Measurements from ENCODE around the gene SLC22A23. TPM values are rescaled to one million over a fixed set of nuclear protein-coding genes. Genes with fewer than 3 reads are reported as not detected.

Gene SLC22A23
- total RNA-seq, 4 donors from 2014 or later = 16.6 to 21.8 (median 17.6) TPM

DNA sequence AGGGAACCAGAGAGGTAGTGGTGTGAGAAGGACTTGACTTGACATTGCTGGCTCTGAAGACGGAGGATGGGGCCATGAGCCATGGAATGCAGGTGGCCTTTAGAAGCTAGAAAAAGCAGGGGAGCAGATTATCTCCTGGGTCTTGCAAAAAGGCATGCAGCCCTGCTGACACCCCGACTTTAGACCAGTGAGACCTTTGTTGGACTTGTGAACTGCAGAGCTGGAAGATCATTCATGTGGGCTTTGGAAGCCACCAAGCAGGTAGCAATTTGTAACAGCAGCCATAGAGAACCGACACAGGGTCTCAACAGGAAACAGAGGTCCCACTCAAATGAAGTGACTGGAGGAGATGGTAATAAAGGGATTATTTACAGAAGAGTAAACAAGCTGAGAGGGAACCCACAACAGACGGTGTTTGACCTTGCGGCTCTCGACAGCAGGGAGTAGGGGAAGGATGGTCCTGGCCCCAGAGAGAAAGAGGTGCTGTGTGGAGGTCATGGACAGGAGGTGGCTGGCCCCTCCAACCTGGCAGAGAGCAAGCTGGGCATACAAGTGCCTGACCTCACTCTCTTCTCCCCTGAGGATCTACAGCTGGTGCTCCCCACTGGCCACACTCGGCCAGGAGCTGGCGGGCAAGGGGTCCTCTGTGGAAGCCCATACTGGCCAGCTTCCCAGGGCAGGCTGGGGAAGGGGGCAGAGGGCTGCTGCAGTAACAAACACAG is 43.9 kb downstream of the SLC22A23 start:
- H3K9me3 ChIP-seq = no peaks in the 10 kb centered on the region
- DNase-seq = no peak
- H3K27ac ChIP-seq = no peak overlapping the region
- H3K4me1 ChIP-seq = peaks cover 14% of the 10 kb centered on the region in 2 donors
- no peaks in the 10 kb centered on the region for H3K36me3 ChIP-seq
- no peak for TF ChIP-seq CTCF (IDR thresholded peaks at IDR 0.05)
- TF ChIP-seq POLR2A (IDR thresholded peaks at IDR 0.05) = no peak
- H3K4me3 ChIP-seq (replicated peaks in 1 of 3) = no peak overlapping the region
- no peaks in the 10 kb centered on the region for H3K27me3 ChIP-seq
- intact Hi-C loops (cut with DNase I) = no loop called here
- 79 to 90% methylated on average over 8 of the region's 8 CpGs for WGBS, 2 donors

DNA sequence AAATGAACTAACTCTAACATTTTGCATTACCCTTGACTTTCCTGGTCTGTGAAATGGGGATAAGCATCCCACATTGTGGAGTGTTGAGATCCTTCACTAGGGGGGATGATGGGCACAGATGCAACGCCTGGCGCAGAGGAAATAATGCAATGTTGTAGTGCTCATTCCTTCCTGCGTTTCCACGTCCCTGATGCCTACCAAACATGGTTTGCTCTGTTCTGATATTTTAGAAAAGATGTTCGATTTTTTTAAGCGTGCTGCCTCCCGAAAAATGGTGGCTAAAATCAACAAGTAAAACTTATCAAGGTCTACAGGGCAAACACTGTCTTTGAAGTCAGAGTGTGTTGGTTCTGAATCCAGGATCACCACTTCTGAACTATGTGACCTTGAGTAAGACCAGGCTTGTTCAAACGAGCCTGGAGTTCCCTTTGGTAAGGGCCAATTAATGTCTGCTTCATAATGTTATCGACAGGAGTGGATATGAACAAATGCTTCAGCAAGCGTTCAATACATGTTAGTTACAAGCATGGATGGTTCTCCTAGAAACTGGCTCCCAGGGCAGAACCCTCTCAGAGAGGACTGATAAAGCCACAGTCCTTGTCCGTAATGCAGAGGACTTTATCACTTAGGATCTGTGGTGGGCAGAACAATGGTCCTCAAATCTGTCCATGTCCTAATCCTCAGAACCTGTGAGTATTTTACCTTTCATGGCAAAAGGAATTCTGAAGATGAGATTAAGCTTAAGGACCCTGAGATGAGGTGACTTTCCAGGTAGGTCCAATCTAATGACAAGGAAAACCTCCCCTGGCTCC is 44.7 kb downstream of the SLC22A23 start:
- Histone ChIP-seq H3K27me3 (no peaks in the 10 kb centered on the region), H3K27ac (no peak overlapping the region), H3K36me3 (no peaks in the 10 kb centered on the region), H3K9me3 (no peaks in the 10 kb centered on the region), H3K4me1 (peaks cover 14% of the 10 kb centered on the region in 2 donors), H3K4me3 (replicated peaks in 1 of 3) (no peak overlapping the region)
- 95 to 96% methylated on average over 11 of the region's 11 CpGs for WGBS, 2 donors
- intact Hi-C loops (cut with DNase I) = no loop called here
- DNase-seq = no peak
- TF ChIP-seq POLR2A (IDR thresholded peaks at IDR 0.05) (no peak), CTCF (IDR thresholded peaks at IDR 0.05) (no peak)

DNA sequence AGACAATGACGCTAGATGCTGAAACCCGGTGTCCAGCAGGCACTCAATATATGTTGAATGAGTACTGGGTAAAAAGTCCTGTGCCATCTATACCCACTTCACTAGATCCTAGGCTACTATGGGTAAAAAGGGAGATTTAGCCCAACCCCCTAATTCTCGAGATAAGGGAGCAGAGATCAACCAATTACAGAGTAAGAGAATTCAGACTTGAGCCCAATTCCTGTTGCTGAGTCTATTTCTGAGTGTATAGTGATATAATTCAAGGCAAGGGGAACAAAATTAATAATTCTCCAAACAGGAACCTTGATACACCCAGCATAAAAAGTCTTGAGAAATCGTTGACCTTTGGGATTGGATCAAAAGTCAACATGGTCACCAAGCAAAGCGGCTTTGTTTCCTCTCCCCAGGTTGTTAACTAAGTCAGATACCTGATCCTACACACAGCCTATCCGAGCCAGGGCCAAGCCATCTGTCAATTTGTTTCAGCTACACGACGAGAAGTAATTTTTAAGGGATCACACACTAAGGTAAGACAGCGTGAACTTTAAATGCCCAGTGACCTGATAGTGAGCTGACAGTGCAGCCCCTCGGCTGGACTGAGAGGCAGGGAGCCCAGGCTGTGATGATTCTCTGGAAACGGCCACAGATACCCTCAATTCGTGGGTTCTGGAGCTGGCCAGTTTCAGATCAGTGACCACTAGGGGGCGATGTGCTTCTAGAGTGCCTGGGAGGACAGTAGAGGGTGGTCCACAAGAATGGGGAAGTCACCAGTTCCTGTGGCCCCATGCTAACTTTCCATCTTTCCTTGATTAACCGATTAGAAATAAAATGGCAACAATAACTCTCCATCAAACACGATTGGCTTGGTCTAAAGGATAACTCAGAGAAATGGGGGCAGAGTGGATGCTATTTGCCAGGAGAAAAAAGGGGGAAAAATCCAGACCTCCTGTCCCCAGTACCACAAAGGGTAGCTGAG is 46.2 kb downstream of the SLC22A23 start:
- Histone ChIP-seq H3K27me3 (no peaks in the 10 kb centered on the region), H3K36me3 (no peaks in the 10 kb centered on the region), H3K27ac (peak overlapping the region; percentile 49 to 84 (median 66)), H3K4me1 (peaks cover 17% of the 10 kb centered on the region in 2 donors), H3K9me3 (no peaks in the 10 kb centered on the region), H3K4me3 (replicated peaks in 1 of 3) (no peak overlapping the region)
- intact Hi-C loops (cut with DNase I) = no loop called here
- WGBS, 2 donors = 41 to 49% methylated on average over 15 of the region's 15 CpGs
- DNase-seq = peak; percentile 35 to 50
- TF ChIP-seq CTCF (IDR thresholded peaks at IDR 0.05) (peak; percentile 31 to 60 (median 54)), POLR2A (IDR thresholded peaks at IDR 0.05) (no peak)

DNA sequence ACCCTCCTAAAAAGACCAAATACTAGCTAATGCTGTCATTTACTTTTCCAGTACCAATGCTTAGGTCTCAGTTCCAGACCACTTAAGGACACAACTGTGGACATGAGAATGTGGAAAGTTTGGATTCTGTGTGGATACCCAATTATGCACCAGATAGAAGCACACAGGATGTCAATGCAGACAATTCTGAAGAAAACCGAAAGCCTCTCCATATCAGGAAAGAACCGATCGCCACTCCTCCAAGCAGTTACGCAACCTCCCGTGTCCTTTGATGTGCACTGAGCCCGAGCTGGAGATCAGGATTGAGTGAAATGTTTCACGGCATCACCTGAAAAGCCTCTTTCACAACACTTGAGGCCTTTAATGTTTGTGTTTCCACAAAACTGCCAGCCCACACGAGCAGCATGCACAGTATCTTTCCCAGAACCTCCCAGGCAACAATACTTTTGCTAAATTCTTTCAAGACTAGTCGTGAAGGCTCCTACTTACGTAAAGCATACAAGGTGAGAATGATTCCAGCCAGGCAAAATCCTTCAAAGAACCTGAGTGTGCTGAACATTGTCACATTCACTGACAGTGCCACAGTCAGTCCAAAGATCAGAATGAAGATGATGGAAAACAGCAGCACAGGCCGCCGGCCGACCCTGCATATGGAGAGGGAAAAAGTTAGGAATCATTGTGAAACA is 47.0 kb downstream of the SLC22A23 start:
- no peaks in the 10 kb centered on the region for H3K9me3 ChIP-seq
- WGBS, 2 donors = 34 to 58% methylated on average over 13 of the region's 13 CpGs
- no peaks in the 10 kb centered on the region for H3K27me3 ChIP-seq
- H3K36me3 ChIP-seq = no peaks in the 10 kb centered on the region
- intact Hi-C loops (cut with DNase I) = no loop called here
- H3K4me3 ChIP-seq (replicated peaks in 1 of 3) = no peak overlapping the region
- peak; percentile 90 to 93 for DNase-seq
- H3K27ac ChIP-seq = peak overlapping the region; percentile 49 to 84 (median 66)
- TF ChIP-seq POLR2A (IDR thresholded peaks at IDR 0.05) (peak in 1 of 2 donors; percentile 29), CTCF (IDR thresholded peaks at IDR 0.05) (no peak)
- peaks cover 18 to 21% of the 10 kb centered on the region in 2 donors for H3K4me1 ChIP-seq
